Pons (tissue), 1 donor: ENCODE results near the gene DPP6.
A peak's percentile ranks its signal among the peaks of the same experiment; 100 is the strongest.

Experiments
- DNase-seq: peaks from one replicate; pipeline ENCODE4 v3.0.0-alpha.2; 2016; ENCODE audit warnings: low spot score

Gene DPP6

GRCh38 chr7:154709840-154710520, 657.8 kb downstream of the DPP6 start:
- no peak for DNase-seq

GRCh38 chr7:154720016-154720415, 667.8 kb downstream of the DPP6 start:
- DNase-seq, result peak; percentile 25

- DNase-seq, result no peak
Observed at GRCh38 chr7:154721086-154721485, 668.9 kb downstream of the DPP6 start.

- no peak for DNase-seq
Observed at GRCh38 chr7:154726368-154726767, 674.2 kb downstream of the DPP6 start.

- no peak for DNase-seq
Observed at GRCh38 chr7:154729056-154729455, 676.9 kb downstream of the DPP6 start.

GRCh38 chr7:154735766-154736165, 683.6 kb downstream of the DPP6 start:
- DNase-seq, result no peak

- DNase-seq, result no peak
Observed at GRCh38 chr7:154736389-154736788, 684.2 kb downstream of the DPP6 start.

- DNase-seq, result no peak
Observed at GRCh38 chr7:154738216-154738615, 686.0 kb downstream of the DPP6 start.

GRCh38 chr7:154741131-154741530, 688.9 kb downstream of the DPP6 start:
- no peak for DNase-seq

- DNase-seq, result peak; percentile 76
Observed at GRCh38 chr7:154743206-154743605, 691.0 kb downstream of the DPP6 start.

- peak; percentile 58 for DNase-seq
Observed at GRCh38 chr7:154744256-154744860, 692.2 kb downstream of the DPP6 start.

- no peak for DNase-seq
Observed at GRCh38 chr7:154744861-154745258, 692.7 kb downstream of the DPP6 start.

GRCh38 chr7:154746571-154747360, 694.6 kb downstream of the DPP6 start:
- peak; percentile 95 for DNase-seq

GRCh38 chr7:154748089-154748786, 696.0 kb downstream of the DPP6 start:
- DNase-seq, result no peak

- no peak for DNase-seq
Observed at GRCh38 chr7:154750353-154750801, 698.2 kb downstream of the DPP6 start.

GRCh38 chr7:154753226-154753625, 701.0 kb downstream of the DPP6 start:
- no peak for DNase-seq

- no peak for DNase-seq
Observed at GRCh38 chr7:154757756-154758155, 705.6 kb downstream of the DPP6 start.

- DNase-seq, result no peak
Observed at GRCh38 chr7:154759989-154760388, 707.8 kb downstream of the DPP6 start.

- no peak for DNase-seq
Observed at GRCh38 chr7:154765118-154765517, 712.9 kb downstream of the DPP6 start.

GRCh38 chr7:154767142-154767541, 714.9 kb downstream of the DPP6 start:
- no peak for DNase-seq

- DNase-seq, result no peak
Observed at GRCh38 chr7:154767821-154768415, 715.7 kb downstream of the DPP6 start.

- no peak for DNase-seq
Observed at GRCh38 chr7:154769001-154769400, 716.8 kb downstream of the DPP6 start.
